SK-N-SH (cell line): ENCODE results near the gene SPAG6. TPM values are rescaled to one million over a fixed set of nuclear protein-coding genes. Genes with fewer than 3 reads are reported as not detected.

ENCODE experiments used
- CTCF ChIA-PET: fragments of 300-600, 350-600 bp; formaldehyde crosslinking; extraction: SDS; loops from one replicate; lab custom pipeline; 2021; lab: Yijun Ruan, JAX
- POLR2A ChIA-PET: fragments of 350-600 bp; sonication (Branson Sonifier 250); formaldehyde crosslinking; extraction: SDS; loops from one replicate; lab custom pipeline; 2020; ENCODE audit warnings: antibody characterized with exemption, inconsistent platforms; lab: Yijun Ruan, JAX
- DNase-seq: peaks from one replicate; pipeline ENCODE4 v3.0.0; 2012
- H2AFZ ChIP-seq: fragments of 200-600 bp; sonication (generic); 2 replicates; pipeline ENCODE4 v1.8.1; 2016; ENCODE audit warnings: antibody characterized with exemption, mild to moderate bottlenecking, low read depth
- H3F3A ChIP-seq: fragments of 200-600 bp; sonication (generic); replicated peaks from 2 replicates; pipeline ENCODE3; 2016; ENCODE audit warnings: antibody characterized with exemption, mild to moderate bottlenecking; ENCODE audit not compliant: insufficient read depth
- H3K27ac ChIP-seq, 2 experiments: fragments of 200-500 bp in 1 of 2; fragments of 200-600 bp in 1 of 2; sonication (Bioruptor generic) in 1 of 2; sonication (generic), shearing (Covaris generic) in 1 of 2; 2 replicates each; pipeline versions ENCODE4 v1.5.1 to v1.6.1; 2014 to 2016; ENCODE audit warnings: low read depth in 2 of 2, inconsistent platforms in 1 of 2, low read length in 1 of 2, mild to moderate bottlenecking in 1 of 2, mixed read lengths in 1 of 2
- H3K27me3 ChIP-seq: fragments of 200-600 bp; sonication (generic), shearing (Covaris generic); 2 replicates; pipeline ENCODE4 v1.6.1; 2016; ENCODE audit warnings: mixed run types; ENCODE audit not compliant: insufficient read depth
- H3K36me3 ChIP-seq, 2 experiments: fragments of 200-500 bp in 1 of 2; fragments of 200-600 bp in 1 of 2; sonication (Bioruptor generic) in 1 of 2; sonication (generic) in 1 of 2; replicated peaks in 1 of 2; 2 replicates each; pipeline versions ENCODE3 to v1.5.1; 2014 to 2016; ENCODE audit warnings: low read length in 1 of 2, mild to moderate bottlenecking in 1 of 2; ENCODE audit not compliant: insufficient read depth in 2 of 2, control insufficient read depth in 1 of 2
- H3K4me1 ChIP-seq, 2 experiments: fragments of 200-500 bp in 1 of 2; fragments of 200-600 bp in 1 of 2; sonication (Bioruptor generic) in 1 of 2; sonication (generic), shearing (Covaris generic) in 1 of 2; 2 replicates each; pipeline versions ENCODE4 v1.5.1 to v1.6.1; 2014 to 2016; ENCODE audit warnings: low read depth in 1 of 2, low read length in 1 of 2, mixed run types in 1 of 2; ENCODE audit not compliant: insufficient read depth in 2 of 2, control insufficient read depth in 1 of 2
- H3K4me2 ChIP-seq: fragments of 200-600 bp; sonication (generic), shearing (Covaris generic); 2 replicates; pipeline ENCODE4 v1.6.1; 2017; ENCODE audit warnings: mixed run types
- H3K4me3 ChIP-seq, 2 experiments: fragments of 200-500 bp in 1 of 2; fragments of 200-600 bp in 1 of 2; sonication (Bioruptor generic) in 1 of 2; sonication (generic), shearing (Covaris generic) in 1 of 2; 2 replicates each; pipeline versions ENCODE4 v1.5.1 to v1.8.1; 2014 to 2016; ENCODE audit warnings: low read depth in 2 of 2, inconsistent platforms in 1 of 2, low read length in 1 of 2, mild to moderate bottlenecking in 1 of 2, mixed read lengths in 1 of 2, moderate library complexity in 1 of 2
- H3K79me2 ChIP-seq: fragments of 200-600 bp; sonication (generic); 2 replicates; pipeline ENCODE4 v1.8.1; 2017; ENCODE audit warnings: mild to moderate bottlenecking; ENCODE audit not compliant: insufficient read depth
- H3K9ac ChIP-seq: fragments of 200-600 bp; sonication (generic); 2 replicates; pipeline ENCODE4 v1.6.1; 2017; ENCODE audit warnings: mixed run types
- H3K9me2 ChIP-seq: fragments of 200-600 bp; sonication (generic); 2 replicates; pipeline ENCODE4 v1.6.1; 2017; ENCODE audit warnings: mixed run types
- H3K9me3 ChIP-seq: fragments of 200-600 bp; sonication (generic); 2 replicates; pipeline ENCODE4 v1.6.1; 2017; ENCODE audit warnings: mixed run types, mild to moderate bottlenecking, moderate library complexity
- H4K20me1 ChIP-seq: fragments of 200-600 bp; sonication (generic); 2 replicates; pipeline ENCODE4 v1.6.1; 2017; ENCODE audit warnings: mild to moderate bottlenecking, mixed run types; ENCODE audit not compliant: insufficient read depth
- ELF1 ChIP-seq: IDR thresholded peaks from 2 replicates; pipeline ENCODE4 v1.4.0; 2012
- FOXJ3 ChIP-seq: sonication (generic); formaldehyde crosslinking; IDR thresholded peaks from 2 replicates; pipeline ENCODE4 v1.5.1; 2020; ENCODE audit warnings: mild to moderate bottlenecking, missing genetic modification reagents
- FOXM1 ChIP-seq: IDR thresholded peaks from 2 replicates; pipeline ENCODE4 v1.4.0; 2012; ENCODE audit warnings: low read depth, mild to moderate bottlenecking
- JUND ChIP-seq: IDR thresholded peaks from 2 replicates; pipeline ENCODE4 v1.4.0; 2012
- NRF1 ChIP-seq: IDR thresholded peaks from 2 replicates; pipeline ENCODE4 v1.6.1; 2012; ENCODE audit warnings: low read depth, mild to moderate bottlenecking, low read length
- POLR2AphosphoS5 ChIP-seq: IDR thresholded peaks from 2 replicates; pipeline ENCODE4 v1.6.1; 2012; ENCODE audit warnings: low read depth, low read length
- RXRA ChIP-seq: IDR thresholded peaks from 2 replicates; pipeline ENCODE4 v1.4.0; 2012; ENCODE audit warnings: low read depth, mild to moderate bottlenecking, borderline replicate concordance
- SIN3A ChIP-seq: IDR thresholded peaks from 2 replicates; pipeline ENCODE4 v1.6.1; 2012; ENCODE audit warnings: low read depth, mild to moderate bottlenecking, low read length, moderate library complexity, borderline replicate concordance
- TAF1 ChIP-seq: IDR thresholded peaks from 2 replicates; pipeline ENCODE4 v1.6.1; 2012; ENCODE audit warnings: low read depth, mild to moderate bottlenecking, low read length, moderate library complexity, borderline replicate concordance
- WGBS: methylation state at CpG from one replicate; pipeline ENCODE4 v1.1.6; 2017; ENCODE audit warnings: low lambda C conversion rate; 5-methylcytosine and 5-hydroxymethylcytosine counted together
- polyA plus RNA-seq, 3 experiments: library from polyadenylated mRNA; depleted of rRNA; stranded (reverse); fragments of >200 nt; gene quantifications; 2 replicates each; pipeline ENCODE4 v1.2.3, GENCODE V29; 2012
- TF ChIP-seq, protein P1 (sequence below): IDR thresholded peaks from 2 replicates; pipeline ENCODE4 v1.6.1; 2012; ENCODE audit warnings: mild to moderate bottlenecking, low read depth, low read length, moderate library complexity
- TF ChIP-seq, protein P2 (sequence below): IDR thresholded peaks from 2 replicates; pipeline ENCODE4 v1.4.0; 2012; ENCODE audit warnings: low read depth
- TF ChIP-seq, protein P3 (sequence below): fragments of 150-350 bp; IDR thresholded peaks from 2 replicates; pipeline ENCODE4 v1.6.1; 2017; ENCODE audit warnings: antibody characterized with exemption, low read length, low read depth, borderline replicate concordance
- TF ChIP-seq, protein P4 (sequence below): IDR thresholded peaks from 2 replicates; pipeline ENCODE4 v1.4.0; 2012; ENCODE audit warnings: low read depth, borderline replicate concordance
- TF ChIP-seq, protein P5 (sequence below): IDR thresholded peaks from 2 replicates; pipeline ENCODE4 v1.4.0; 2012; ENCODE audit warnings: low read depth, borderline replicate concordance
- TF ChIP-seq, protein P6 (sequence below): fragments of 200-600 bp; sonication (generic); IDR thresholded peaks from 2 replicates; pipeline ENCODE4 v1.6.1; 2017; ENCODE audit warnings: antibody characterized with exemption, mild to moderate bottlenecking, moderate library complexity

The SPAG6 gene
- polyA plus RNA-seq, 1 of the 3 experiments (the other 2 are of a cell fraction) = 0.77 TPM

DNA sequence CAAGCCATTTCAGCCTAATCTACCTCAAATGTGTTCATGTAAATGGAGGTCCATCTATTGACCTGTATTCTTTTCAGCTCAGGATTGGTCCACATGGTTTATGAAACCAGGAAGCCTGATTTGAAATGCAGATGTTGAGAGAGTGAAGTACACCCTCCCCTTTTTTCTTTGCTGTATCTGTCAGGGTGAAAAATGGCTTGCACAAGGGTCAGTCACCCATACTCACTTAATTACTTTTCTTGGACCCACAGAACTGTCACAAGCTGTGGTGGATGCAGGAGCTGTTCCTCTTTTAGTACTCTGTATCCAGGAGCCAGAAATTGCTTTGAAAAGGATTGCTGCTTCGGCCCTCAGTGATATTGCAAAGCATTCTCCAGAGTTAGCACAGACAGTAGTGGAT is 41.2 kb downstream of the SPAG6 start:
- H3K9me2 ChIP-seq = no peaks in the 10 kb centered on the region
- no peaks in the 10 kb centered on the region for H3K36me3 ChIP-seq
- H3K4me3 ChIP-seq = no peak overlapping the region
- DNase-seq = no peak
- 83% methylated on average over 1 of the region's 1 CpG for WGBS
- no peak overlapping the region for H2AFZ ChIP-seq
- H3K27me3 ChIP-seq = no peaks in the 10 kb centered on the region
- no peaks in the 10 kb centered on the region for H3F3A ChIP-seq
- no peak overlapping the region for H3K9ac ChIP-seq
- H3K79me2 ChIP-seq = no peaks in the 10 kb centered on the region
- H3K4me2 ChIP-seq = no peak overlapping the region
- ChIA-PET CTCF (interaction anchor here (0.9 to 1.0 kb wide), 2 partner anchors 36 to 41 kb away, joined by 3 read pairs; no protein-coding TSS in a partner anchor), POLR2A (no interaction called here)
- H3K27ac ChIP-seq = no peak overlapping the region
- no peaks in the 10 kb centered on the region for H3K9me3 ChIP-seq
- H3K4me1 ChIP-seq = no peaks in the 10 kb centered on the region; a peak in 1 of 4 replicates
- H4K20me1 ChIP-seq = no peaks in the 10 kb centered on the region
- TF ChIP-seq TAF1 (no peak), FOXM1 (no peak), JUND (no peak), ELF1 (no peak), SIN3A (no peak), POLR2AphosphoS5 (no peak), RXRA (no peak), NRF1 (no peak), FOXJ3 (CRISPR knock-in tag) (no peak)
- TF ChIP-seq, protein P1, sequence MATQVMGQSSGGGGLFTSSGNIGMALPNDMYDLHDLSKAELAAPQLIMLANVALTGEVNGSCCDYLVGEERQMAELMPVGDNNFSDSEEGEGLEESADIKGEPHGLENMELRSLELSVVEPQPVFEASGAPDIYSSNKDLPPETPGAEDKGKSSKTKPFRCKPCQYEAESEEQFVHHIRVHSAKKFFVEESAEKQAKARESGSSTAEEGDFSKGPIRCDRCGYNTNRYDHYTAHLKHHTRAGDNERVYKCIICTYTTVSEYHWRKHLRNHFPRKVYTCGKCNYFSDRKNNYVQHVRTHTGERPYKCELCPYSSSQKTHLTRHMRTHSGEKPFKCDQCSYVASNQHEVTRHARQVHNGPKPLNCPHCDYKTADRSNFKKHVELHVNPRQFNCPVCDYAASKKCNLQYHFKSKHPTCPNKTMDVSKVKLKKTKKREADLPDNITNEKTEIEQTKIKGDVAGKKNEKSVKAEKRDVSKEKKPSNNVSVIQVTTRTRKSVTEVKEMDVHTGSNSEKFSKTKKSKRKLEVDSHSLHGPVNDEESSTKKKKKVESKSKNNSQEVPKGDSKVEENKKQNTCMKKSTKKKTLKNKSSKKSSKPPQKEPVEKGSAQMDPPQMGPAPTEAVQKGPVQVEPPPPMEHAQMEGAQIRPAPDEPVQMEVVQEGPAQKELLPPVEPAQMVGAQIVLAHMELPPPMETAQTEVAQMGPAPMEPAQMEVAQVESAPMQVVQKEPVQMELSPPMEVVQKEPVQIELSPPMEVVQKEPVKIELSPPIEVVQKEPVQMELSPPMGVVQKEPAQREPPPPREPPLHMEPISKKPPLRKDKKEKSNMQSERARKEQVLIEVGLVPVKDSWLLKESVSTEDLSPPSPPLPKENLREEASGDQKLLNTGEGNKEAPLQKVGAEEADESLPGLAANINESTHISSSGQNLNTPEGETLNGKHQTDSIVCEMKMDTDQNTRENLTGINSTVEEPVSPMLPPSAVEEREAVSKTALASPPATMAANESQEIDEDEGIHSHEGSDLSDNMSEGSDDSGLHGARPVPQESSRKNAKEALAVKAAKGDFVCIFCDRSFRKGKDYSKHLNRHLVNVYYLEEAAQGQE = no peak
- TF ChIP-seq, protein P2, sequence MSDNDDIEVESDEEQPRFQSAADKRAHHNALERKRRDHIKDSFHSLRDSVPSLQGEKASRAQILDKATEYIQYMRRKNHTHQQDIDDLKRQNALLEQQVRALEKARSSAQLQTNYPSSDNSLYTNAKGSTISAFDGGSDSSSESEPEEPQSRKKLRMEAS = no peak
- TF ChIP-seq, protein P3, sequence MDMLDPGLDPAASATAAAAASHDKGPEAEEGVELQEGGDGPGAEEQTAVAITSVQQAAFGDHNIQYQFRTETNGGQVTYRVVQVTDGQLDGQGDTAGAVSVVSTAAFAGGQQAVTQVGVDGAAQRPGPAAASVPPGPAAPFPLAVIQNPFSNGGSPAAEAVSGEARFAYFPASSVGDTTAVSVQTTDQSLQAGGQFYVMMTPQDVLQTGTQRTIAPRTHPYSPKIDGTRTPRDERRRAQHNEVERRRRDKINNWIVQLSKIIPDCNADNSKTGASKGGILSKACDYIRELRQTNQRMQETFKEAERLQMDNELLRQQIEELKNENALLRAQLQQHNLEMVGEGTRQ = no peak
- TF ChIP-seq, protein P4, sequence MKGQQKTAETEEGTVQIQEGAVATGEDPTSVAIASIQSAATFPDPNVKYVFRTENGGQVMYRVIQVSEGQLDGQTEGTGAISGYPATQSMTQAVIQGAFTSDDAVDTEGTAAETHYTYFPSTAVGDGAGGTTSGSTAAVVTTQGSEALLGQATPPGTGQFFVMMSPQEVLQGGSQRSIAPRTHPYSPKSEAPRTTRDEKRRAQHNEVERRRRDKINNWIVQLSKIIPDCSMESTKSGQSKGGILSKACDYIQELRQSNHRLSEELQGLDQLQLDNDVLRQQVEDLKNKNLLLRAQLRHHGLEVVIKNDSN = no peak
- TF ChIP-seq, protein P5, sequence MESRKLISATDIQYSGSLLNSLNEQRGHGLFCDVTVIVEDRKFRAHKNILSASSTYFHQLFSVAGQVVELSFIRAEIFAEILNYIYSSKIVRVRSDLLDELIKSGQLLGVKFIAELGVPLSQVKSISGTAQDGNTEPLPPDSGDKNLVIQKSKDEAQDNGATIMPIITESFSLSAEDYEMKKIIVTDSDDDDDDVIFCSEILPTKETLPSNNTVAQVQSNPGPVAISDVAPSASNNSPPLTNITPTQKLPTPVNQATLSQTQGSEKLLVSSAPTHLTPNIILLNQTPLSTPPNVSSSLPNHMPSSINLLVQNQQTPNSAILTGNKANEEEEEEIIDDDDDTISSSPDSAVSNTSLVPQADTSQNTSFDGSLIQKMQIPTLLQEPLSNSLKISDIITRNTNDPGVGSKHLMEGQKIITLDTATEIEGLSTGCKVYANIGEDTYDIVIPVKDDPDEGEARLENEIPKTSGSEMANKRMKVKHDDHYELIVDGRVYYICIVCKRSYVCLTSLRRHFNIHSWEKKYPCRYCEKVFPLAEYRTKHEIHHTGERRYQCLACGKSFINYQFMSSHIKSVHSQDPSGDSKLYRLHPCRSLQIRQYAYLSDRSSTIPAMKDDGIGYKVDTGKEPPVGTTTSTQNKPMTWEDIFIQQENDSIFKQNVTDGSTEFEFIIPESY = no peak
- TF ChIP-seq, protein P6, sequence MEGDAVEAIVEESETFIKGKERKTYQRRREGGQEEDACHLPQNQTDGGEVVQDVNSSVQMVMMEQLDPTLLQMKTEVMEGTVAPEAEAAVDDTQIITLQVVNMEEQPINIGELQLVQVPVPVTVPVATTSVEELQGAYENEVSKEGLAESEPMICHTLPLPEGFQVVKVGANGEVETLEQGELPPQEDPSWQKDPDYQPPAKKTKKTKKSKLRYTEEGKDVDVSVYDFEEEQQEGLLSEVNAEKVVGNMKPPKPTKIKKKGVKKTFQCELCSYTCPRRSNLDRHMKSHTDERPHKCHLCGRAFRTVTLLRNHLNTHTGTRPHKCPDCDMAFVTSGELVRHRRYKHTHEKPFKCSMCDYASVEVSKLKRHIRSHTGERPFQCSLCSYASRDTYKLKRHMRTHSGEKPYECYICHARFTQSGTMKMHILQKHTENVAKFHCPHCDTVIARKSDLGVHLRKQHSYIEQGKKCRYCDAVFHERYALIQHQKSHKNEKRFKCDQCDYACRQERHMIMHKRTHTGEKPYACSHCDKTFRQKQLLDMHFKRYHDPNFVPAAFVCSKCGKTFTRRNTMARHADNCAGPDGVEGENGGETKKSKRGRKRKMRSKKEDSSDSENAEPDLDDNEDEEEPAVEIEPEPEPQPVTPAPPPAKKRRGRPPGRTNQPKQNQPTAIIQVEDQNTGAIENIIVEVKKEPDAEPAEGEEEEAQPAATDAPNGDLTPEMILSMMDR = no peak
- TF ChIP-seq, all 33 proteins: peak for 0
